Measurements from ENCODE around the gene PRKAR2A.

PRKAR2A gene

GRCh38 chr3:48835650-48836366, 11.9 kb downstream of the PRKAR2A start:
- TF ChIP-seq, protein P1, sequence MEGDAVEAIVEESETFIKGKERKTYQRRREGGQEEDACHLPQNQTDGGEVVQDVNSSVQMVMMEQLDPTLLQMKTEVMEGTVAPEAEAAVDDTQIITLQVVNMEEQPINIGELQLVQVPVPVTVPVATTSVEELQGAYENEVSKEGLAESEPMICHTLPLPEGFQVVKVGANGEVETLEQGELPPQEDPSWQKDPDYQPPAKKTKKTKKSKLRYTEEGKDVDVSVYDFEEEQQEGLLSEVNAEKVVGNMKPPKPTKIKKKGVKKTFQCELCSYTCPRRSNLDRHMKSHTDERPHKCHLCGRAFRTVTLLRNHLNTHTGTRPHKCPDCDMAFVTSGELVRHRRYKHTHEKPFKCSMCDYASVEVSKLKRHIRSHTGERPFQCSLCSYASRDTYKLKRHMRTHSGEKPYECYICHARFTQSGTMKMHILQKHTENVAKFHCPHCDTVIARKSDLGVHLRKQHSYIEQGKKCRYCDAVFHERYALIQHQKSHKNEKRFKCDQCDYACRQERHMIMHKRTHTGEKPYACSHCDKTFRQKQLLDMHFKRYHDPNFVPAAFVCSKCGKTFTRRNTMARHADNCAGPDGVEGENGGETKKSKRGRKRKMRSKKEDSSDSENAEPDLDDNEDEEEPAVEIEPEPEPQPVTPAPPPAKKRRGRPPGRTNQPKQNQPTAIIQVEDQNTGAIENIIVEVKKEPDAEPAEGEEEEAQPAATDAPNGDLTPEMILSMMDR (IDR thresholded peaks at IDR 0.05) = no peak

DNA sequence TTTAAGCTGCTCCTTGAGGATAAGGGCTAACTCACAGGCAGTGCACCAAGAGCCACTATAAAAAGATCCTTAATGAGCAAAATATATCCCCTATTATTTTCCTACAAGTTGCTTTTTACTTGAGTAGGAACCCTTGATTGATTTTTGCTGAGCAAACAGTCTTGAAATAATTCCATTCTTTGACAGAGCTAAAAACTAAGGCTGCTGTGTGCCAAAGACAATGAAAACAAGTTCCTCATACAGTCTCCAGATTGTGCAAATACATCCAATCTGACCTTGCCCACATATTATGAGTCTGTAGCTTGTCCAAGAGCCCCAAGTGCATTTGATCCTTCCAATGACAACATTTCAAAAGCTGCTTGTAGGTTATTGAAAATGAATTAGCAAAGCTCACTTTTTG, 15.0 kb downstream of the PRKAR2A start:
- TF ChIP-seq, protein P1 (IDR thresholded peaks at IDR 0.05) = no peak

DNA sequence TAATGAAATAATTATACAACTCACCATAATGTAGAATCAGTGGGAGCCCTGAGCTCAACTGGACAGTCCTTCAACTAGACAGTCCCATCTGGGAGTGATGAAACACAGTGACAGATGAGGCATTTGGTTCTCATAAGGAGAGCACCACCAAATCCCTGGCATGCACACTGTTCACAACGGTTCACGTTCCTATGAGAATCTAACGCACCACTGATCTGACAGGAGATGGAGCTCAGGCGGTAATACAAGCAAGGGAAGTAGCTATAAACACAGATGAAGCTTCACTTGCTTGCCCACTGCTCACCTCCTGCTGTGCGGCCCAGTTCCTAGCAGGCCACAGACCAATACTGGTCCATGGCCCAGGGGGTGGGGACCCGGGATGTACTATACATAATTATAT, 17.0 kb downstream of the PRKAR2A start:
- TF ChIP-seq, protein P1 (IDR thresholded peaks at IDR 0.05) = no peak

- TF ChIP-seq, protein P1 (IDR thresholded peaks at IDR 0.05) = no peak
These were observed 21.2 kb downstream of the PRKAR2A start for GRCh38 chr3:48826451-48826850.

- TF ChIP-seq, protein P1 (IDR thresholded peaks at IDR 0.05) = no peak
These were observed 26.9 kb downstream of the PRKAR2A start for GRCh38 chr3:48820612-48821324.

GRCh38 chr3:48819234-48820221, 28.1 kb downstream of the PRKAR2A start:
- TF ChIP-seq, protein P1 (IDR thresholded peaks at IDR 0.05) = no peak

GRCh38 chr3:48811524-48811923, 36.1 kb downstream of the PRKAR2A start:
- TF ChIP-seq, protein P1 (IDR thresholded peaks at IDR 0.05) = no peak
